EH (cell line): ENCODE data around the gene STON2.

ENCODE experiments used
- DNase-seq: peaks from one replicate; pipeline ENCODE4 v3.0.0-alpha.2; 2015; ENCODE audit warnings: low read depth

Gene STON2

DNA sequence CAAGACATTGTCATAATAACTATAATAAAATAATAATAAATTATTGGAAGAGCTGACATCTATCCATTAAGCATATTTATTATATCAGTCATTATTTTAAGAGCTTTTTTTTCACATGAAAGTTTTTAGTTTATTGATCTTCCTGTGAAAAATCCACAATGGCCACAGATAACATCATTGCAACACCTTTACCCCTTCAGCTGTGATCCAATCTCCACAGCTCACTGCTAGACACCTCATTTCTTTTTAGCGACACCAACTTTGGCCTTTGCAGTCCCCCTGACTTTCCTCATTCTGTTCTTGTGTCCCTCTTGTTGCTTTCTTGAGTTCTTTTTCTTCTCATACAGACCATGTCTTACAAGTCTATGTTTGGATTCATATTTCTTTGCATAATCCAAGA lies 67.4 kb downstream of the STON2 start:
- no peak for DNase-seq

DNA sequence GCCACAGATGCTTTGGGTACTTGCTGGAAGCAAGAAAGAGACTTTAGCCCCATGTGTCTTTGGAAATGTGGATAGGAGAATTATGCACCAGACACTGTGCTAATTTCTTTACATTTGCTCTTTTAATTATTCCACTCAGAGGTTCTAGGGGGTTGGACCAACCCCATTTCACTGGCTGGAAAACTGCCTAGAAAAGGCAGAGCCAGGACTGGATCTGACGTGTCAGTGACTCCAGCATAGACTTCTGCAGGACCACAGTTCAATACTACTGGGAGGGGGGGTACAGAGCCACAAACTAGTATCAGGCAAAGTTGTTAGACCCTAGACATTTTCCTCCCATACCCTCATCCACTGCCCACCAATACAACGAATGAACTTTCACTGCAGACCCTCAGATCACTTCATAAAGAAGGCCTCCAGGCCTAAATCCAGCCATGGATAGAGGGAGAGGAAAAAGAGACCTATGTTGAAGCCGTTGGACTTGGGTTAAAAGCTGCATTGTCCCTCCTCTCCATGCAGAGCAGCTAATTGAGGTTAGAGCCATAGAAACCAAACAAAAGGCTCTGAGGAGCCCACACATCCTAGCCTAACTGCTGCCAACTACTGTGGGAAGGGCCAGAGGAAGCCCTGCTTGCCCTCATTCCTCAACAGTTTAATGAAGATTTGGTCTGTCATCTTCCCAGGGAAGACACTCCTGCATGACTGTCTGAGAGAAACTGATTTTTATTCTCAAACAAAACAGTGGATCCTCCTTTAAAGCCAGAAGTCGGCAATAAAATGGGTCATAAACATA lies 68.7 kb downstream of the STON2 start:
- DNase-seq = no peak

DNA sequence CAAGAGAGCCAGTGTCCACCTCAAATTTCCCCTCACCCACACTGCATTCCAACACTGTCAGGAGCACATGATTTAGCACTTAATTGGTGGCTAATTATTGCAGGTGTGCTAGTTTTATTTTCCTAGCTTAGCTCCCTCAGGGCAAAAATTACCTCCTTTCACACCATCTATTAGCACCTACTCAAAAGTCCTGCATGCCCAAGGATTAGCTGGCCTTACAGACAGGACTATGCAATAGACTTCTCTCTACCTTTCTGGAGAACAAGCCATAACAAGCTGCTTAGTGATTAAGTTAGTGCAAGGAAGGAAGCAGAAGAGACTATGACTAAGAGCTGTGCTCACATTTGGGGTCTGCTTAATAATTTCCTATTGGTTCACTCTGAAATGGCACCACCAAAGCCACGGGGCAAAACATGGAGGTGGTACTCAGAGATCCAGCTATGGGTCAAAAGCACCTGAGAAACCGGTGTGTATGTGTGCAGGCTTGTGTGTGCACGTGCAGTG lies 69.5 kb downstream of the STON2 start:
- DNase-seq = no peak

DNA sequence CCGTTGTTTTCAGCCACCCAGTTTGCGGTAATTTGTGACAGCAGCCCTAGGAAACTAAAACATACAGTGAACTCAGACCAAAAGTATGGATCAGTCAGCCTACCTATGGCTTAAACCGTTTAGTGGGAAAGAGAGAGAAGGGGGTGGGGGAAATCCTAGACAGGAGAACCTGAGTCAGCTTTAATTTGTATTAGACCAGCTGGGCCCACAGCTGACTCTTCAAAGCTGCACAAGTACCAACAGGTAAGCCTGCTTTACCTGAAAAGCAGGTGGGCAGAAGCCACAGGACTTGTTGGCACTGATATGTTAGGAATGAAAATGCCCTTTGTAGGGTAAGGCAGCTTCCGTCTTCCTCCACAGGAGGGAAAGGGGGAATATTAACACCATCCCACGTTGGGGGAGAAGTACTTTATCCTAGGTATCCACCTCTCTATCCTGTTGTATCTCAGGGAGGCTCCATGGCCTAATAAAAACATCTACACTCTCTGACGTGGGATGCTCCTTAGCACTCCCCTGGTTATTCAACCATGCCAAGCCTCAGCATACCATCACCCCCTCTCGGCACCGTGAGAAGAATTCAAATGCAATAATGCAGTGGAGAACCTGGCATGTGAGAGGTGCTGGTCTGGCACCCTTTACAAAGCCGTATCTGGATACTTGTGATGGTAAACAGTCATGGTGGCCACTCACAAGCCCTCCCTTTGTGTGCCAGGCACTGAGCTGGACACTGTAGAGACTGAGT lies 70.3 kb downstream of the STON2 start:
- DNase-seq = no peak

DNA sequence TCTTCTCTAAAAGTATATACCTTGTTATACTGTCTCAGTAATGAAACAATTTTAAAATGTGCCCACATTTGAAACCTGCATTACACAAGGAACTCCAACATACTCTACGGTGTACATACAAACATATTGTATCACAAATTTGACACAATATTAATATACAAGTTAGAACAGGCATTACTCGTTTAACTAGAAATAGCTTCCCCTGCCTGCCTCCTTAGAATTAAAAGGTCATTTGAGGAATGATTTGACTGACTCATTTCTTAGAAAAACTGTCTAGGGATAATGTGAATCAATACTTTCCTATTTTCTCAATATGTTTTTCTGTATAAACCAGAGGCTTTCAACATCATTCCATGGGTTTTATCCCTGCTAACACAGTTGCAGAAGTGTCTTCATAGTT lies 73.7 kb downstream of the STON2 start:
- no peak for DNase-seq

DNA sequence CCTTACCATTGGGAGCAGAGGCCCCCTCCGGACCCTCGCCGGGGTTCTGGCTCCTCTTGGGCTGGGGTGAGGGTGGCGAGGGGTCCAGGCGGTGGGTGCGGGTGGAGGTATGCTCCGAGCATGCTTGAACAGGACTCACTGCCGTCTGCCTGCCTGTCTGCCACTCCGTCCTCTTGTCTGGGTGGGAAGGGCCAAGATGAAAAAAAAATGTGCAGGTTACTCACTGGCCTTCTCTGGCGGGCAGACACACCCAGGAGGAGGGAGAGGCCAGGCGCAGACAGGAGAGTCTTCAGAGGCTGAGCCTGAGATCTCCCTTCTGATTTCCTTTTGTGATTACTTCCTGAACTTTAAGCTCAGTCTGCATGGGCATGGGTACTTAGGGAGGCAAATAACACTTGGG lies 76.1 kb downstream of the STON2 start:
- no peak for DNase-seq

DNA sequence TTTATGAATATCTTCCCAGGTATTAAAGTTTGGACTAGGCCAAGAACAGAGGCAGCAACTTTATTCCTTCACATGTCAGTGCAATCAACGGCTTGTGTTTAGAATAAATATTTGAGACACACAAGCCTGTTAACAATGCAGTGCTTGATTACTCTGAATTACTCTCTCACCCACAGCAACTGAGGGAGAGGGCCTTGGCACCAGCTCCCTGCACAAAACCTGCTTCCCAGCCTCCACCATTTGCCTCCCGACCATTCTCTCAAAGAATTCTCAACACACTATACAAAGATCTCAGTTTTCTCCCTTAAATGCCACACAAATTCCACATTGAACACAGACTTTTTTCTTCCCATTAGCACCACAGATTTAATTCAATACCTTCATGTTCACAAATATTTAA lies 77.0 kb downstream of the STON2 start:
- DNase-seq = no peak

DNA sequence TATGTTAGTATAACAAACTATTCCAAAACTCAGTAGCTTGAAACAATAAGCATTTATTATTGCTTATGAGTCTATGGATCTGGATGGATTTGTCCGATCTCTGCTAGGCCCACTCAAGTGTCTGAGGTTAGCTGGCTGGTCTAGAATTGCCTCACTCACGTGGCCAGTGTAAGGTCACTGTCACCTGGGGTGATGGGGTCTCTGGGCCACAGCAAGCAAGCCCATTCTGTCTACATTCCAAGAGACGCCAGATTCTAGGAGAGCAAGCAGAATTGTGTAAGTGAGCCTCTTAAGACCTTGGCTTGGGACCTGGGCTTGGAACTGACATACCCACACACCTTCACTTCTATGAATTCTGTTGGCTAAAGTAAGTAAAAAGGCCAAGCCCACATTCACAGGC lies 80.2 kb downstream of the STON2 start:
- DNase-seq = no peak

DNA sequence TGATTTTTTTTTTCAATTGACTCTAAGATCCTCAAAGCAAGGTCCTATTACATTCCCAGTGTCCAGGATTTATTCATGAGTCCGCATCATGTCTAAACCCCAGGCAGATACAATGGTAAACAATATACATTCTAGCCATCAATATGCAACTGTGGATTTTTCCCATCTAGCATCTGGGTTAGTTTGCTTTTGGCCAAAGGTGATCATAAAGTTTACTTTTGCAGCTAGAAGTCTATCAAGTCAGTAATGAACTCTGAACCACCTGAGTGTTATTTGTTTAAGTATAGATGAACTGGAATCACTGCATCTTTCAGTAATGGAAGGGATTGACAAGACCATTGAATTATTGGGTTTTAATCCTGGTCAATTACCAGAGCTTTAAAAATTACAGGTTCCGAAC lies 80.8 kb downstream of the STON2 start:
- DNase-seq = no peak

DNA sequence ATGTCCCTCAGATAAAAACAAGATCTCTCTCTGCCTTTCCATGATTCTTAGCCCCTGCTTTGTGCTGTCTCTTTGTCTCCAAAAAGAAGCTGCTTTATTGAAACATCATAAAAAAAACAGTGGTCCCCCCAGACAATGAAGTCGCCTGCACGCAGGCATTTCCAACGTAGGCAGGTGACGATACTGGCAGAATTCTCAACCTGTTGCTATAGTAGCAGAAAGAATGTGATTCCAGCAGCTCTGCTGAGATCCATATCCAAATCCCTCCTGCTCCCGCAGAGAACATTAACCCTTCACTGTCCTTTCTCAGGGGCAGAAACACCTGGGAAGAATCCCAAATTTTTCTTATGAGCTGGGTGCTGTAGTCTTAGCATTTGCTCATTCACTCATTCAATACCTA lies 84.8 kb downstream of the STON2 start:
- DNase-seq = no peak

DNA sequence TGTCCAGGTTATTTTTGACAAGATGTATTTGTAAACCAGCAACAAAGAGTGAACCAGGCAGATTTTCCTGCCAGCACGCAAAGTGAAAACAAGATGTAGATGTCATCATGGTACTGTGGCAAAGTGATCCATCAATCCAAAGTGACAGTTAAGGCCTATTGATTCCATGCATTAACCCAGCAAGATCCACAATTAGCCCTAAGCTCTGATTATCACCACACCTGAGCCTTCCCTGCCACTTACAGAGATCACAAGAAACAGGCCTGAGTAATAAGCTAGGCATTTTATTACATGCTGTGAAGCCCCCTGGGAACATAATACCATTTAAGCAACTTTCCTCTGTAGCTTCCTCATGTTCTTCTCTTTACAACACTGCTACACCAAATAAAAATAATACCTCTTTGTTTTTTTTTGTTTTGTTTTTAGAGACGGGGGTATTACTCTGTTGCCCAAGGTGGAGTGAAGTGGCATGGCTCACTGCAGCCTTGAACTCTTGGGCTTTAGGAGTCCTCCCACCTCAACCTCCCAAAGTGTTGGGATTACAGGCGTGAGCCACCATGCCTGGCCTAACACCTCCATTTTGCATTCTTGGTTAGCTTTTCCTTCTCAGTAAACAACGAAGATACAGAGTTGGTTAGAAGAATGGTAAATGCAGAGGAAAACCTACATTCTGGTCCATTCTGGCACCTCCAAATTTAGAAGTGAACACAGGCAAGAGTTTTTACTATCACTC lies 85.5 kb downstream of the STON2 start:
- no peak for DNase-seq

DNA sequence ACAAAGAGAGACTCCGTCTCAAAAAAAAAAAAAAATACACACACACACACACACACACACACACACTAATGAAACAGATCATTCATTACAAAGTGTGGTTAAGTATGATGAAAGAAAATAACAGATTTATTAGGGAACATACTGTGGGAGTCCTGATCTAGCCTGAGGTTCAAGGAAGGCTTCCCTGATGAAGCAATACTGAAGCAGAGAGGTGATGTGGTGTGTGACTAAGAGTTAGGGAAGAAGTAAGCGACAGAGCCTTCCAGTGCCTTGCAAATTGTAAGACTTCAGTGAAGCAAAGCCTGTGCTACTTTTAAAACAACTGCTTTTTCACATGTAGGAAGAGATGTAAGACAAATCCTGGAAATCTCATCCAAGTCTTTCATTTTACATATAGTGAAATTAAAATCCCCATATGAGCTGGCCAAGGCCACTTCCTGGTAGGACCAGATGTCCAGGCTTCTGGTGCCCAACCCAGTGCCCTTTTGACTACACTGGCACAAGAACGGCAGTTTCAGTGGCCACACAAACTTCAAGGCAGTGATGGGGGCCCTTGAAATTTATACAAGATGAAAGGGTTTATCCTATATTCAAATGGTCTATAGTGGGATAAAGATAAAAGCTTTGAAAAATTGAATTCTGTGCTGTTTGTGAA lies 86.2 kb downstream of the STON2 start:
- DNase-seq = no peak

DNA sequence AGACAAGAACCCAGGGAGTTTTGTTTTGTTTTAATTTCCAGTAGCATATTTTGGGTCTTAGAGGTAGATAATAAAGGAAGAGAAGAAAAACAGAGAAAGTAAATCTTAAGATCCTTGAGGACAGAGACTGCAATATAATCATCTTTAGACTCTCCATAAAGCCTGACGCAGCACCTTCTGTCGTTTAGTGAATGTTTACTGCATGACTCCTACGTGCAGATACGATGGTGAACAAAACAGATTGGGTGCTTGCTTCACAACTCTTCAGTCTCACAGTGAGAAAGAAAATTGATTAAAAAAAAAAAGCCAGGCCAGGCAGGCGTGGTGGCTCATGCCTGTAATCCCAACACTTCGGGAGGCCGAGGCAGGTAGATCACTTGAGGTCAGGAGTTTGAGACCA lies 86.9 kb downstream of the STON2 start:
- no peak for DNase-seq

DNA sequence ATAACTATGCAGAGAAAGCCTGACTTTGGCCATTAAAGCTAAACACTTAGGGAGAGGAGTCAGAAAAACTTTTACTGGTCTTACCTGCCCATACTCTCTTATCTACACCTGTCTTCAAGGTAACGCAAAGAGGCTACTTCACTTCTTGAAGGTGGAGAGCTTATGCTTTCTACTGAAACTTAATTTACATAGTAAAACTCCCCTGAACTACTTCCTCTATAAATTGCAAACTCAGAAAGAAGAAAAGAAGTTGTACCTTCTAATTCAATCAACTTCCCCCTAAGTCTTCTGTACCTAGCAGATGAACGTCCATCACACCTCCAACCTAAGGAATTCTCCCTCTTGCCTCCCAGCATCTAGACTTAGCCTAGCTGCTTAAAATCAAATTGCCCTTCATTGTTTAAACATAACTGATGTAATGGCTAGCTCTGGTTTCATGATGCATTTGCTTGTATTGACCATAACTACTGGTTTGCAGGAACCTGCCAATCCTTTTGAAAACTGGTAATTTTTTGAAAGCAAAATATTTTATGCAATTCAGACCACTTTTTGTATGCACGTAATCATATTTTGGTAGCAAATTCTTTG lies 87.7 kb downstream of the STON2 start:
- DNase-seq = no peak

DNA sequence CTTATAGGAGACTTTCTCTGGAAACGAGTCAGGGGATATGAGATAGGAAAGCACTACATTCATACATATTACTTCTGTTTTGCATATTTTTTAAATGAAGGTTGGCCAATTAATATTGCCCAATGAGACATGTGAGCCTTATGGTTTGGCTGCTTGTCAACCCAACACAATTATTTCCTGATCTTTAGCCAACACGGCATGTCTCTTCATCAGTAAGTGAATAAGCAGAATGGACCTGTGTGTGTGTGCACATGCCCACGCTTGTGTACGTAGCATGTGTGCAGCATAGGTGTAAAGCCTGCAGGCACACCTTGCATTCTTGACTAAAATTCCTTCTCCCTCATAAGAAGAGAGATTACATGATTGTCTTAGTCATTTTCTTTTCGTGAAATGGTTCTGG lies 88.3 kb downstream of the STON2 start:
- DNase-seq = no peak

DNA sequence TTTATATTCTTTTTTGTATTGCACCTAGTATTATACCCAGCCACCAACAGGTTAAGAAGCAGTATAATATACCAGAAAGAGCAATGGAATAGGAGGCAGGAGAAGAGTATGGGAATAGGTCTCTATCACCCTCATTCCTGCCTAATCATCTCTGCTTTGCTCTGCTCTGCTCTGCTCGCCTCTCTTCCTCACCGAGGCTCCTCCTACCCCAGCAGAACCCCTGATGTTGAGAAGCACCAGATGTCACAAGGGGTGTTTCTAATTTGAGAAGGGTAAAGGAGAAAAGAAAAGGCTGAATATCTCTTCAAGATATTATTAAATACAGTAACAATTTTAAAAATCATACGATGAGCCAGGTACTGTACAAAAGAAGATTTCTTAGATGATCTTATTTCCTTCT lies 89.0 kb downstream of the STON2 start:
- DNase-seq = no peak

DNA sequence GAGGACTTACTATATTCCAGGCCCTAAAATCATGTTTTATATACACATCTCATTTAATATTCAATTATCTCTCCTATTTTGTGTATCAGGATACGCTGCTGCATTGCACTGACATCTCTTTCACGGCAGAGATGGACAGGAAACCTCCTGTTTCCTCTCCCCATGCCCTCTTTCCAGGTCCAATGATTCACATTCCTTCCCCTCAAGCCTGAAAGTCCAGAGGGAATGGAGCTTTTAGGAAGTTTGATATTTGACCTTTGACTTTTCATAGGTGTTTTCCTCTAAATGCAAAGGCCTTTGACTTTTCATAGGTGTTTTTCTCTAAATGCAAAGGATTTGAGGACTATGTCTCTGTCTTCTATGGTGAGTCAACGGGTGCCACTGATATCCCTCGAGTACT lies 89.5 kb downstream of the STON2 start:
- DNase-seq = no peak

DNA sequence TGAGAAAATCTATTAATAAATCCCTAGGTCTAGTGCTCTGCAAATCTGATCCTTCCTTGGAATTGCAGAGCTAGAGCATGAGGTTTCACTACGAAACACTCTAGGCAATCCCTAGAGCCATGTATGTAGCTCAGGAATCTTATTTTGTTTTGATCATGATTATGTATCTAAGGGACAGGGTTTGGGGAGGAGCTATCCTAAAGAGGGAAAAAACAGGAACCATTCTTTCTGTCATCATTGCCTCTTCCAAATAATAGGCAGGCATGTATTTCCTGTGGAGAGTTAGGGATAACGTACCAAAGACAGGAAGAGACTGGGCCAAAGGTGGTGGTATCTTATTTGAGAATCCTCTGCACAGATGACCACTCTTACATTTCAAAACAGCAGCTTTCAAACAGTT lies 90.6 kb downstream of the STON2 start:
- no peak for DNase-seq

DNA sequence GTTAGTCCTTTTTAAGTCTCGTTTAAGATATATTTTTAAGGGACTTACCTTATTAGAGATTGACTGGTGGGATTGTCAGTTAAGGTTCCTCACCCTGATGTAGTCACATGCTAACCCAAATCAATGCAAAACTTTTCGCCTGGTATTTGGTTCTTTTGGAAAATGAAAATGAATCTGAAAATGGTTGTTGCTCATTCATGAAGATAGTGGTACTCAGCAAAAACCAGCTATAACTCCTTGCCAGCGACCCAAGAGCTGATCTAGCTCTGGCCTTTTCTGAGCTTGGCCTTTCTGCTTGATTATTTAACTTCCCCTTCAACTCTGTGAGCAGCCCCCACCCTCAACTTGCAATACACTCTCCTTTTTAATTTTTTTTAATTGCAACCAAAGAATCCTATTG lies 94.4 kb downstream of the STON2 start:
- no peak for DNase-seq

DNA sequence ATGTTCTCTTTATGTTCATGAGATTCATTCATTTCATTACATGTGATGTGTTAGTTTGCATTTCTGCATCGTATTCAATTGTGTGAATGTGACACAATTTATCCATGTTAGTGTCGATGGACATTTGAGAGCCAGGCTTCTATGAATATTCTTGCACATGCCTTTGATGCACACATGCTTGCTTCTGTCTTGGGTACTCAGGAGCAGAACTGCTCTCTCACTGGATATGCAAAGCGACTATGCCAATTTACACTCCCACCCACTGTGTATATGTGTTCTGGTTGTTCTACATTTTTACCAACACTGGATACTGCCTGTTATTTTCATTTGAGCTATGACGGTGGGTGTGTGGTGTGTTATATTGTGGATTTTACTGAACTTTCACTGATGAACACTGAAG lies 95.1 kb downstream of the STON2 start:
- DNase-seq = no peak

DNA sequence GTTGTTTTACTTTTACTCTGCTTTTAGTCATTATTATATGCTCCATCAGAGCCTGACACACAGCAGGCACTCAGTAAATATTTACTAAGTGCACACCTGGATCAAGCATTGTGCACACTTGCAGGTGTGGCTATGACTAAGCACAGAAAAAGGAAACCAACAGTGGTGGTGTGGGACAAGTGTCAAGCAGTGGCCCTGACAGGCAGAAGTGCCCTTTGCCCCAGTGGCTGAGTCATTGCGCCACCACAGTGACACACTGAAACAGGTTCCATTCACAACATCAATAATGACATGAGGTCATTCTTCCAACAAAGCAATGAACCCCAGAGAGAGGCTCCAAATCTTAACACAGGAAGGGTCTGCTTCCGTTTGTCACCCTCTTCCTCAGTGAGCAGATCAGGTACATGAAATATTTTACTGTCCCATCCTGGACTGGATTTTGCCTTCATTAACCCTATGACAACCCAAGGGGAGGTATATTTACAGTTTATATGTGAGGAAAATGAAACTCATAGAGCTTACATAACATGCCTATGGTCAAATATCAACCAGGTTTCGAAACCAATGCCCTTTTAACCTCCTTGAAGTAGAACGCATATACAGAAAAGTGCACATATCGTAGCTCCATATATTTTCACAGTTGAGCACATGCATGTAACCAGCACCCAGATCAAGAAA lies 96.7 kb downstream of the STON2 start:
- DNase-seq = no peak
